ENCODE results near the gene DSP.

Gene DSP

DNA sequence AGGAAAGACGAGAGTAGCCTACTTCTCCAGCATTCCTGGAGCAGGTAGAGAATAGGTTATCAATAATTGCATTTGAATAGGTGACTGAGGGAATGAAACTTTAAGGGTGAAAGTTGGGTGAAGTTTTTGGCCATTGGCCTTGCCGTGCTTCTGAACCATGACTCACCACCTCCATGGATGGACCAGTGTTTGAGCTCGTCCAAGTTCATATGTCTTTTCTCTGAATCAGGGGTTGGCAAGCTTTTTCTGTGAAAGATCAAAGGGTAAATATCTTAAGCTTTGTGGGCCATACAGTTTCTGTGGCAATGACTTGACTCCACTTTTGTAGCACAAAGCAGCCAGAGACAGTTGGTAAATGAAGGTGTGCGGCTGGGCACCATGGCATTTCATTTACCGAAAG lies 80.3 kb downstream of the DSP start:
- H3K27ac ChIP-seq = no peak overlapping the region
- no peak for TF ChIP-seq ZFX (IDR thresholded peaks at IDR 0.05)
- TF ChIP-seq, protein P1, sequence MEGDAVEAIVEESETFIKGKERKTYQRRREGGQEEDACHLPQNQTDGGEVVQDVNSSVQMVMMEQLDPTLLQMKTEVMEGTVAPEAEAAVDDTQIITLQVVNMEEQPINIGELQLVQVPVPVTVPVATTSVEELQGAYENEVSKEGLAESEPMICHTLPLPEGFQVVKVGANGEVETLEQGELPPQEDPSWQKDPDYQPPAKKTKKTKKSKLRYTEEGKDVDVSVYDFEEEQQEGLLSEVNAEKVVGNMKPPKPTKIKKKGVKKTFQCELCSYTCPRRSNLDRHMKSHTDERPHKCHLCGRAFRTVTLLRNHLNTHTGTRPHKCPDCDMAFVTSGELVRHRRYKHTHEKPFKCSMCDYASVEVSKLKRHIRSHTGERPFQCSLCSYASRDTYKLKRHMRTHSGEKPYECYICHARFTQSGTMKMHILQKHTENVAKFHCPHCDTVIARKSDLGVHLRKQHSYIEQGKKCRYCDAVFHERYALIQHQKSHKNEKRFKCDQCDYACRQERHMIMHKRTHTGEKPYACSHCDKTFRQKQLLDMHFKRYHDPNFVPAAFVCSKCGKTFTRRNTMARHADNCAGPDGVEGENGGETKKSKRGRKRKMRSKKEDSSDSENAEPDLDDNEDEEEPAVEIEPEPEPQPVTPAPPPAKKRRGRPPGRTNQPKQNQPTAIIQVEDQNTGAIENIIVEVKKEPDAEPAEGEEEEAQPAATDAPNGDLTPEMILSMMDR (conservative IDR thresholded peaks at IDR 0.05) = no peak

DNA sequence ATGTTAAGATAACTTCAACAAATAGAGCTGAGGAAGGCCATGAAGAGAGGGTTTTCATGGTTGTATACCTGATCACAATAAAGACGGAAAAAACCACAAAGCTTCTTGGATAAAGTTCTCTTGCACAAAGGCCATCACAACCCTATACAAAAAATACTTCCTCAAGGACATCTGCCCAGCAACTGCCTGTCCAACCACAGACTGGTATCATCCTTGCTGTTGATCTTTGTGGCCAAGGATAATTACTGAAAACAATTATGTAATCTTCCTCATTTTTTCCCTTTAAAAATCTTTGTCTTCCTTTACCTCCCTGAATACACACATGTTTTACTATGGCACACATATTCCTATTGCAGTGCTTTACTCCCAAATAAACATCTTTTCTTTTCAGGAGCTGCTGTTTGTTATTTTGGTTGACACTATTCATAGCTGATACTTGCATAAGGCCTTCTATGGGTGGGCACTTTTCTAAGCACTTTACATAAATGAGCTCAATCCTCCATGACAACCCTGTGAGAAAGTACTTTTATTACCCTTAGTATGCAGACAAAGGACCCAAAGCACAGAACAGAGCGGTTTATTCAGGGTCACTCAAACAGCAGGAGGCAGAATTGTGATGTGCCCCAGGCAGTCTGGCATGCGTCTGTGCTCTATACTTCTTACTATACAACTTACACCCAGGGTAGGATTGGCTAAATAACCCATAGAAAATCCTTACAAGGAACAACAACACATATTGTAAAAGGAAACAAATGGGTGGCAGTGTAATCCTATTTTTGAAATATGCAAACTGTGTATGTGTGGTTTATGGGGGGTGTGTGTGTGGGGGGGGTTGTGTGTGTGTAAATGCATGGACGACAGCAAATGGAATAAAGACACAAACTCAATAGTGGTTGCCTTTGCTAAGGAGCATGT lies 83.6 kb downstream of the DSP start:
- H3K27ac ChIP-seq = no peak overlapping the region
- no peak for TF ChIP-seq ZFX (IDR thresholded peaks at IDR 0.05)
- TF ChIP-seq, protein P1 (conservative IDR thresholded peaks at IDR 0.05) = no peak; the same call in 1 of the 2 replicates

DNA sequence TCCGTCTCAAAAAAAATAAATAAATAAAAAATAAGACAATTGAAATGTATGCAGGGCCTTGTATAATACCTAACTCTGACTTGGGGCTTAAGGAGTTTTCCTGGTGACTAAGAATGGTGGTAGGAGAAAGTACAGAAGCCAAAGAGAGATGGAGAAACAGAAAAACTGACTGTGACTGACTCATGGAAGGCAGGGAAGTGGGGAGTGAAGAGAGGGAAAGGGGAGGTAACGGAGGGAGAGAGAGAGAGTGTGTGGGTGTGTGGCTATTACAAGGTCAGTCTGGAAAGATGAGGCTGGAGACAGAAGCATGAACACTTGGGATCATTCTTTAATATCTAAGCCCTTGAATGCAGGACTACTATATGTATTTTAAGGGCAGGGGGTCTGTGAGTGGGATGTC lies 87.0 kb downstream of the DSP start:
- no peak overlapping the region for H3K27ac ChIP-seq
- TF ChIP-seq, protein P1 (conservative IDR thresholded peaks at IDR 0.05) = no peak
- no peak for TF ChIP-seq ZFX (IDR thresholded peaks at IDR 0.05)

DNA sequence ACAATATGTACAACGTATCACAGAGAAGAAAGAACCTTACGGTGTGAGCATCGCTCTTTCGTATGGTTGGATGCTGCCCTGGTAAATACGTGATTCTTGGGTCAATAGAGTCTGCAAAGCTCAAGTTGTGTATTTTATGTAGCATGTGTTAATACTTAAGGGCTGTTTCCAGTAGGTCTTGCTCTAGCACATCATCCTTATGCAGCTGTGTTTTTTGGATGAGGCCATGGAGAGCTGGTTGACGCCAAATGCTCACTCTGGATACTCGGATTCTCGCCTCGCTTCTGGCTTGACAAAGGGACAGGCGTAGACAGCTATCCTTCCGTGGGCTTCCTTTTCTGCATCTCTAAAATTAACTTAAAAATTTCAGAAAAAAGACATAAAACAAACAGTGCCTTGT lies 87.4 kb downstream of the DSP start:
- TF ChIP-seq, protein P1 (conservative IDR thresholded peaks at IDR 0.05) = no peak
- no peak for TF ChIP-seq ZFX (IDR thresholded peaks at IDR 0.05)
- no peak overlapping the region for H3K27ac ChIP-seq

DNA sequence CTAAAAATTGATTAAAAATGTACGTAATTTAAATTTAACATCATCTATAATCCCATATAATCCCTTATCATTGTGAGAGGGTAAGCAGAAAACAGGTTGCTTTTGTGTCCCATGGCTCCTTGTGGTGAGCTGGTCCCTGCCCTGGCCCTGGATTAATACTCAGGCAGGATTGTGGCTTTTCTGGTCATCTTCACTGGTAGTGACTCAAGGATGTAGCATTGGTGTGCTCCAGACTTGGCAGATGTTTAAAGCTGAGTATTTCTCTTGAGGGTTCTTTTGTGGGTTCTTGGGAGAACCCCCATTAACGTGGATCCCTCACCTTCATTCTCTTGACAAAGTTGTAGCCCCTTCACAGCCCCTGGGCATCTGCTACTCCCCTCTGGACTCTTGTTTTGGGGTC lies 87.8 kb downstream of the DSP start:
- no peak overlapping the region for H3K27ac ChIP-seq
- TF ChIP-seq, protein P1 (conservative IDR thresholded peaks at IDR 0.05) = no peak
- TF ChIP-seq ZFX (IDR thresholded peaks at IDR 0.05) = no peak

DNA sequence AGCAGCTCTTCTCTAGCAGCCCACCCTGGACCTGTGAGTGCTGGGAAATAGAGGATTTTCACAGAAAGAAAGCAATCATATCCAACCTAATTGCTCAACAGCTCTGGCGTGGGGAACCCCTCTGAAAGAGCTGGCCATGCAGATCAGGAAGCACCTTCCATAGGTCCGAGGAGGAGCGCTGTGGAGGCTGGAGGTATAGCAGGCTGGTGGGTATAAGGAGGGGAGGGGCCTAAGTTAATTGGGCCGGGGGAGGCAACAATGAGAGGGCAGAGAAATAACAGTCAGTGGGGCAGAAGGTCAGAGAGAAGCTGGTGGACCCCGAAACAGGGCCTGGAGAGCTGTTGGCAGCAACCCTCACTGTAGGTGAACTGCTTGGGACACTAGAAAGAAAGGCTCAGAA lies 89.3 kb downstream of the DSP start:
- TF ChIP-seq ZFX (IDR thresholded peaks at IDR 0.05) = no peak
- TF ChIP-seq, protein P1 (conservative IDR thresholded peaks at IDR 0.05) = no peak
- no peak overlapping the region for H3K27ac ChIP-seq

DNA sequence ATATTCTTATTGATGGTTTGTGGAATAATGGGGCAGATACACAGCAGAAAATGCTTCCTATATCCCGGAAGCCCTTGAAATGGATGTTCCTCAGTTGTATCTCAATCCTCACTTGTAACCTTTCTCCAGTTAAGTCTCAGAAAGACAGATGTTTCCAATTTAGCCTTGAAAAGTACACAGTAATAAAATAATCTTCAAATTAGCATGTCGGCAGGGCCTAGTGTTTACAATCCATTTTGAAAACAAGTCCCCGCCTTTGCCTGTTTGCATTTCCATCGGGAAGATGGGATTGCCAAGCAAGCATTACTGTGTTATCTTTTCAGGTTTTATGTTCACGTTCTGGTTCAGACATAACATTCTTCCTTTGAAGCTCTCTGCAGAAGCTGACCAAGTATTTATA lies 90.0 kb downstream of the DSP start:
- no peak overlapping the region for H3K27ac ChIP-seq
- TF ChIP-seq, protein P1 (conservative IDR thresholded peaks at IDR 0.05) = no peak
- TF ChIP-seq ZFX (IDR thresholded peaks at IDR 0.05) = no peak
